ENCODE data around the gene CDK8.
"Not testable (repeated sequence)": the region's sequence is repeated elsewhere in the genome, so short reads cannot be mapped to it uniquely, and the experiment has no call there.

- not testable (repeated sequence) for TF ChIP-seq CREB3 (tag; conservative IDR thresholded peaks at IDR 0.05; ENCODE audit: low read depth); KLF6 (CRISPR knock-in tag; IDR thresholded peaks at IDR 0.05; ENCODE audit: borderline replicate concordance); ZNF644 (tag; IDR thresholded peaks at IDR 0.05; ENCODE audit: low read depth); NFIC (IDR thresholded peaks at IDR 0.05)
Observed at GRCh38 chr13:26285911-26286310, 32.0 kb downstream of the CDK8 start.

All from K562 (cell line).